DMS 273 treated with DMSO at 0.1 percent for 48 hours (cell line): Measurements from ENCODE around the gene TPGS1.

Experiments used
- DNase-seq: peaks from one replicate; lab custom pipeline; 2025; lab: John Stamatoyannopoulos, UW

Gene TPGS1

GRCh38 chr19:539429-540030, 32.2 kb downstream of the TPGS1 start:
- DNase-seq, result no peak

DNA sequence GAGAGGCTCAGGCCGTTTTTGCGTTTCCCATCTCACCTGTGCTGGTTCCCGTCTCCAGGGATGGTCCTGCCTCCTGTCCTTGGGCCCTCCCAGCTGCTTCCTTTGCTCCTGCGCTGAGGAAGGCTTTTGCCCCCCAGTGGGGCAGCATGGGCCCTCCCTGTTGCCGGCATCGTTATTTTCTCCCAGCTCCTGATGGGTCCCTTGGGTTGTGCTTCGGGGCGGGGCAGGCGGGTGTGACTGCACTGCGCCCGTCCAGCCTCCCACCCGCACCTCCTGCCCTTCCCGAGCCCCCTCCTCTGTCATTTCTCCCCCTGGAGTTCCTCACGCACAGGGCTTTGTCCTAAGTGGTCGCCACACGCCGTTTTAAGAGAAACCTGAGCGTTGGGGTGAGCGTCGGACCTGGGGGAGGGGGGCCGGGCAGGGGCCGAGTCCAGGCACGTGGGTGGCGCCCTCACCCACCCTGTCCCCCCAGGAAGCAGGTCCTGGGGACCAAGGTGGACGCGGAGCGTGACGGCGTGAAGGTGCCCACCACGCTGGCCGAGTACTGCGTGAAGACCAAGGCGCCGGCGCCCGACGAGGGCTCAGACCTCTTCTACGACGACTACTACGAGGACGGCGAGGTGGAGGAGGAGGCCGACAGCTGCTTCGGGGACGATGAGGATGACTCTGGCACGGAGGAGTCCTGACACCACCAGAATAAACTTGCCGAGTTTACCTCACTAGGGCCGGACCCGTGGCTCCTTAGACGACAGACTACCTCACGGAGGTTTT, 33.8 kb downstream of the TPGS1 start:
- DNase-seq, result no peak

GRCh38 chr19:541699-542098, 34.4 kb downstream of the TPGS1 start:
- DNase-seq, result no peak

DNA sequence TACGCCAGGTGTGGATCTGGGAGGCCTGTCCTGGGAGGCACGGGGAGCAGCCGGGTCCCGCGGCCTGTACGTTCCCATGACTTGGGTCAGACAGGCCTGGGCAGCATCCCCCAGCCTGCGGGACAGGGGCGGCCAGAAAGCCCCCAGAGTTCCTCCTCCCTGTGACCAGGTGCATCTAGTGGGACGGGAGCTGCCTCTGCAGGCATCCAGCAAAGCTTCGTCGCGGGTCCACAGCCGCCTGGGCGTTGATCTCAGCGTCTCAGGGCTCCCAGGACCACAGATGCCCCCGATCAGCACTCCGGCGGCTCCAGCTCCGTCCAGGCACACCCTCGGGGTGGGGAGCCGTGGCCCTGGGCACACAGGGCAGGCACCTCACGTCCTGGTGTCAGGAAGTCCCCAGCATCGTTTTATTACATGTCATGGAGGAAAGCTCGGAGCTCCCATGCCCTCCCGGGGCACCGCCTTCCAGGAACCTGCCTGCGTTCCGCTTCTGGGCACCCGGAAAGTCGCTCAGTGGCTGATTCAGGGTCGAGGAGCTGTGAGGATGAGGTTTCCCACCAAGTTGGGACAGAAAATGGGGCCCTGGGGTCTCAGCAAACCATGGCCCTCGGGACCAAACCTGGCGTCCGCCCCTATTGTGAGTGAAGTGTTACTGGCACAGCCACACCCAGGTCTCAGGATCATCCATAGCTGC, 35.0 kb downstream of the TPGS1 start:
- DNase-seq, result no peak

GRCh38 chr19:543910-544608, 36.8 kb downstream of the TPGS1 start, which contains the start of gene GZMM:
GZMM (plus strand) TSS chr19:544053; CDS start chr19:544072, 19 bp downstream.
- no peak for DNase-seq

DNA sequence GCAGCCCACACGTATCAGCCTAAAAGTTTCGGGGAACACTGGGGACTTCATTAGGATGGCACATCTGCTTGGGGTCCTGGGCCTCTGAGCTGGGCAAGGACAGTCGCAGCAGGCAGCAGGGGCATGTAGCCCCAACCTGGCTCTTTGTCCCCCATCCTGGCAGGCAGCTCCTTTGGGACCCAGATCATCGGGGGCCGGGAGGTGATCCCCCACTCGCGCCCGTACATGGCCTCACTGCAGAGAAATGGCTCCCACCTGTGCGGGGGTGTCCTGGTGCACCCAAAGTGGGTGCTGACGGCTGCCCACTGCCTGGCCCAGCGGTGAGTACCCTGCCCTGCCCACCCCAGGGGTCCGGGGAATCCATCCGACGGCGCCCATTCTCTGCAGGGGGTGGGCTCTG, 39.8 kb downstream of the TPGS1 start:
- no peak for DNase-seq

DNA sequence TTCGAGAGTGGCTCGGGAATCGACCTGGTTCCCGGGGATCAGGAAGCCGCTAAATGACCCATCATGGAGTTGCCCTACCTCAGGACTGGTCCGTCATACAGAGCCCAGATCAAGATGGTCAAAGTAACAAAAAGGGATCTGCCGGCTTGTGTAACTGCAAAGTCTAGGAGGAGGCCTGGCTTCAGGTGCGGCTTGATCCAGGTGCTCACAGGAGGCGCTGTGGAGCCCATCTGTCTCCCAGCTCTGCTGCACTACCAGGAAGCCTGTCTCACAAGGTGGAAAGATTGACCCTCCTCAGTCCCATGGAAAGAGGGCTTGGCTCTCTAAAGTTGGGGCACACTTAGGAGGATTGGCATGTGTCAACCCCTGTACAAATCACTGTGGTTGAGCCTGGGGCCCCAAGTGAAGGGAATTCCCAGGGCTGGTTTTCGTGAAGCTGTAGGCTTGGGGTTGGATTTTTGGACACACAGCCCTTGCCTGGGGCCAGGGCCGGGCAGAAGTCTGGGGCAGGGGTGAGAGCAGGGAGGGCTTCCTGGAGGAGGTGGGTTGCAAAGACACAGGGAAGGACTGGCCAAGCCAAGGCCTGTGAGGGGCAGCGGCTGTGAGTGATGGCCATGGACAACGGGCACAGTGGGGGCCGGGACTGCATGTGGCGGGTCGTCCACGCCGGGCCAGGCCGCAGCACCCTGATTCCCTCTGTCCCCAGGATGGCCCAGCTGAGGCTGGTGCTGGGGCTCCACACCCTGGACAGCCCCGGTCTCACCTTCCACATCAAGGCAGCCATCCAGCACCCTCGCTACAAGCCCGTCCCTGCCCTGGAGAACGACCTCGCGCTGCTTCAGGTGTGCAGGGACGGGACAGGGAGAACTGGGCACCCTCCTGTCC, 40.8 kb downstream of the TPGS1 start:
- DNase-seq, result no peak

DNA sequence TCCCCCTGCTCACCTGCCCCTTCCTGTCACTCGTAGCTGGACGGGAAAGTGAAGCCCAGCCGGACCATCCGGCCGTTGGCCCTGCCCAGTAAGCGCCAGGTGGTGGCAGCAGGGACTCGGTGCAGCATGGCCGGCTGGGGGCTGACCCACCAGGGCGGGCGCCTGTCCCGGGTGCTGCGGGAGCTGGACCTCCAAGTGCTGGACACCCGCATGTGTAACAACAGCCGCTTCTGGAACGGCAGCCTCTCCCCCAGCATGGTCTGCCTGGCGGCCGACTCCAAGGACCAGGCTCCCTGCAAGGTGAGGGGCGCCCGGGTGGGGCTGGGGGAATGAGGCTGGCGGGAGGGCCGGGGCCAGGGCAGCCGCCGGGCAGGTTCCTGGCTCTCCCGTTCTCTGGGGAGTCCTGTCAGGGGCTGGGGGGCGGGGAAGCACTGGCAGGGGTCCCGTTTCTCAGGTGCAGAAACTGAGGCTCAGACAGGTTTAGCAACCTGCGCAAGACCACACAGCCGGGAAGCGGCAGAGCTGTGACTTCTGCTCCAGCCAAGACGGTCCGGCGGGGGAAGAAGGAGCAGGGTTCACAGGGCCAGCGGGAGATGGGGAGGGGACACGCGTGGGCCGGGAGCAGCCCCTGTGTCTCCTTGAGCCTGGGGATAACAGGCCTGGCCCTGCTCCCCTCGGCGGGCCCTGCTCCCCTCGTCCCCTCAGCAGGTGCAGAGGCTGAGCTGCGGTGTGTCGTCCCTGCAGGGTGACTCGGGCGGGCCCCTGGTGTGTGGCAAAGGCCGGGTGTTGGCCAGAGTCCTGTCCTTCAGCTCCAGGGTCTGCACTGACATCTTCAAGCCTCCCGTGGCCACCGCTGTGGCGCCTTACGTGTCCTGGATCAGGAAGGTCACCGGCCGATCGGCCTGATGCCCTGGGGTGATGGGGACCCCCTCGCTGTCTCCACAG, 41.9 kb downstream of the TPGS1 start:
- DNase-seq, result no peak

GRCh38 chr19:554817-555216, 47.5 kb downstream of the TPGS1 start:
- no peak for DNase-seq

GRCh38 chr19:555474-555808, 48.1 kb downstream of the TPGS1 start:
- no peak for DNase-seq

GRCh38 chr19:556611-557382, 49.5 kb downstream of the TPGS1 start:
- DNase-seq, result no peak

DNA sequence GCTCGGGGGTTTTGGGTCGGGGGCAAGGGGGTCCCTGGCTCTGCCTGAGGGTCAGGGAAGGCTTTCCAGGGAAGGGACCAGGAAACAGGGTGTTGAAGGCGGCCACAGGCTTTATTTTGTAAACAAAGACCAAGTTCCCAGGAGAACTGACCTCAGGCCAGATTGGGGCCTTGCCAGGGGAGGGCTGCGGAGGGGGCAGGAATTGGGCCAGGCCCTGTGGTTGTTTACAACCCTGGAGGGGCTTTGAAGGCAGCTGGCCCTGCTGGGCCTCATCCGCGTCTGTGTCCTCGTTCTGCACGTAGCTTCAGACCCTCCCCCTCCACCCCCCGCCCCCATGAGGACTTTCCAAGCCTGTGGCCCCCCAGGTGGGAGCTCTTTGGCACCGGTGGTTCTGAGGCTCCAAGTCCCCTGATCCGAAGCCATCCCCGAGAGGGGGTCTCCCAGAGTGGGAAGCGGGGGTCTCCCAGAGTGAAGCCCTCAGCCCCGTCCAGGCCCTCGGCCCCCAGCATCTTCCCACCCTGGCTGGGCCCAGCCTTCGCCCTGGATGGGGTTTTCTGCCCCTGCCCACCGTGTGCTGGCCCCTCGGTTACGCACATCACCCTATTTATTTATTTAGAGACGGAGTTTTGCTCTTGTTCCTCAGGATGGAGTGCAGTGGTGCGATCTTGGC, 51.6 kb downstream of the TPGS1 start:
- no peak for DNase-seq

DNA sequence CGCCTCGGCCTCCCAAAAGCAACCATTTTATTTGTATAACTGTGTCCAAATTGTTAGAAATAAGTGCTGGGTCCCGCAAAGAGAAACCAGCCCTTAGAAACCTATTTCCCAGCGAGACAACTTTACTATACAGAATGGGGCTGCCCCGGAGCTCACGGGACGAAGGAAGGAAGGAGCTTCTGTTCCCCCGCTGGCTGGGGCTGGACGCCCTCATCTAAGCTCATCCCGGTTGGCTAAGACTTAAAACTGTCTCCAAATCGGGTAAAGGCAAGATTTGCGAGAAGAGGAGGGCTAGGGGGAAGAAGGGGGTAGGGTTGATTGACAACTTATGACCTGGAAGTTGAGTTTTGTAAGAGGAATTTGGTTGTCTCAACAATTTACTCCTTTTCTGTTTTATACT, 52.8 kb downstream of the TPGS1 start:
- DNase-seq, result no peak

DNA sequence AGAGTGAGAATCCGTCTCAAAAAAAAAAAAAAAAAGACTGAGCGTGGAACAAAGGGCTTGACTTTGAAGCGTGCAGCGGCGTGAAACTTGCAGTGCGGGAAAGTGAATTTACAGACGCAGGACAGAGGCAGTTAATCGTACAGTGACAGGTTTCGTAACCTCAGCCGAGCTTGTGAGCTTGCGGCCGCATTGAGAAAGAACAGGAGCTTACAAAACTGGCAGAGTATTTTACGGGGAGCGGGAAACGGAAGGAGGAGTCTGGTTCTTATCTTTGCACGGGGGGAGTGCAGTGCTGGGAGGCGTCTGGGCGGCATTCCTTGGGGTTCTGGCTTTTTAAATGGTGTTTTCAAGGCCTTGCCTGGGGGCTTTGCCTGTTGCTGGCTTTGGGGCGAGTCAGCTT, 59.1 kb downstream of the TPGS1 start:
- no peak for DNase-seq

DNA sequence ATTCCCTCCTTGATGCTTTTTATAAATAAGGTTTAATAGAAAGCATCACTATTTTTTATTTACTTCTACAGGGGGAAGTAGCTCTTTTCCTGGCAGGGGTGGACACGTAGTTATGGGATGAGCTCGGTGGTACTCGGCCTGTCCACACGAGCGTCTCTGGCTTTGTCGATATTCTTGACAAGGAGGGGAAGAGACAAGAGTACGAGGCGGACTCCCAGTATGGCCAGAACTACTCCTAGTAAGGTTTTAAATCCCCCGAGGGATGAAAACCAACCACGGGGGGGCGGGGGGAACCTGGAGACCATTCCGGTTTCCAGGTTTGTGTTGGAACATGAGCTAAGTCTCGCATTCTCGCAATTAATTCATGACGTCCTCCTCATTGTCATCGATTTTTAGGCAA, 59.5 kb downstream of the TPGS1 start:
- no peak for DNase-seq

GRCh38 chr19:567296-567900, 60.1 kb downstream of the TPGS1 start:
- no peak for DNase-seq
